Left cardiac atrium (tissue), 4 donors: Measurements from ENCODE around the gene GMDS. TPM values are rescaled to one million over a fixed set of nuclear protein-coding genes. Genes with fewer than 3 reads are reported as not detected.

Experiments used
- ATAC-seq, 2 donors: fragments of 200-7000 bp; cut with Tn5 transposase; one replicate each; pipeline ENCODE4 v1.9.1; 2020; ENCODE audit warnings: mild to moderate bottlenecking in 2 of 2, moderate library complexity in 2 of 2
- DNase-seq: peaks from one replicate; pipeline ENCODE4 v3.0.0-alpha.2; 2020
- intact Hi-C, 2 donors: fragments of 100-400 bp; cut with DNase I; formaldehyde crosslinking; loops; one replicate each; pipeline versions ENCODE4 v1.14.1 to v1.15.1; 2022 to 2023
- total RNA-seq, 2 donors: library from RNA; stranded (reverse); fragmentation: NEBNext Ultra II Directional; extraction: Animal tissue kit (Norgen Biotek cat#: 25700); gene quantifications; one replicate each; pipeline ENCODE4 v1.2.1, GENCODE V29; 2021
- donor health status: DM: no; HTN: yes; CAD: no.
- donor health status: DM: no; HTN: yes; CAD: no; lungs with severe emphysema.
- donor health status: DM: yes; HTN: yes; CAD: no.
- donor health status: Dilated cardiomyopathy.

GMDS gene
- total RNA-seq, 2 donors from 2014 or later: 8.4 to 20.8 TPM

GRCh38 chr6:2244261-2245102 lies 923 bp downstream of the GMDS start:
- intact Hi-C loops: no loop called here
- ATAC-seq (no peak), DNase-seq (no peak)

GRCh38 chr6:2242311-2242710 lies 3.1 kb downstream of the GMDS start:
- intact Hi-C loops: no loop called here
- DNase-seq (no peak), ATAC-seq (no peak)

GRCh38 chr6:2240961-2241360 lies 4.4 kb downstream of the GMDS start:
- DNase-seq (no peak), ATAC-seq (no peak)
- intact Hi-C loops: no loop called here

- DNase-seq (no peak), ATAC-seq (no peak)
- intact Hi-C loops: no loop called here
Observed at GRCh38 chr6:2237001-2237400, 8.4 kb downstream of the GMDS start.

- ATAC-seq (no peak), DNase-seq (no peak)
- intact Hi-C loops: no loop called here
Observed at GRCh38 chr6:2235777-2236495, 9.5 kb downstream of the GMDS start.

- DNase-seq: no peak
- intact Hi-C loops: no loop called here
- ATAC-seq: no peak
Observed at GRCh38 chr6:2232445-2232844, 13.0 kb downstream of the GMDS start.

- DNase-seq: no peak
- no peak for ATAC-seq
Observed at GRCh38 chr6:2231438-2231837, 14.0 kb downstream of the GMDS start.

GRCh38 chr6:2230659-2231277 lies 14.6 kb downstream of the GMDS start:
- intact Hi-C loops: no loop called here
- no peak for ATAC-seq
- DNase-seq: no peak

More at GRCh38 chr6:2231438-2231837, 14.0 kb downstream of the GMDS start:
- intact Hi-C loops: no loop called here

- DNase-seq: no peak
- no peak for ATAC-seq
- intact Hi-C loops: no loop called here
Observed at GRCh38 chr6:2229742-2230141, 15.7 kb downstream of the GMDS start.

- intact Hi-C loops: no loop called here
- ATAC-seq: no peak
- DNase-seq: no peak
Observed at GRCh38 chr6:2229039-2229438, 16.4 kb downstream of the GMDS start.

GRCh38 chr6:2228392-2228791 lies 17.0 kb downstream of the GMDS start:
- ATAC-seq (no peak), DNase-seq (no peak)
- intact Hi-C loops: no loop called here

GRCh38 chr6:2226775-2227174 lies 18.6 kb downstream of the GMDS start:
- intact Hi-C loops: no loop called here
- no peak for ATAC-seq
- no peak for DNase-seq

GRCh38 chr6:2225422-2226392 lies 19.7 kb downstream of the GMDS start:
- ATAC-seq (no peak), DNase-seq (no peak)
- intact Hi-C loops: no loop called here

- ATAC-seq: no peak
- DNase-seq: no peak
- intact Hi-C loops: no loop called here
Observed at GRCh38 chr6:2224847-2225382, 20.5 kb downstream of the GMDS start.

GRCh38 chr6:2222275-2222842 lies 23.0 kb downstream of the GMDS start:
- DNase-seq (no peak), ATAC-seq (peak in 1 of 2 donors; percentile 43)
- intact Hi-C loops: no loop called here

GRCh38 chr6:2221726-2222274 lies 23.6 kb downstream of the GMDS start:
- DNase-seq (no peak), ATAC-seq (no peak)
- intact Hi-C loops: no loop called here

- intact Hi-C loops: no loop called here
- ATAC-seq (no peak), DNase-seq (no peak)
Observed at GRCh38 chr6:2220154-2220553, 25.3 kb downstream of the GMDS start.

- ATAC-seq (no peak), DNase-seq (no peak)
- intact Hi-C loops: no loop called here
Observed at GRCh38 chr6:2218866-2219265, 26.5 kb downstream of the GMDS start.
